Right lobe of liver (tissue), 6 donors: ENCODE results near the gene UNKL. TPM values are rescaled to one million over a fixed set of nuclear protein-coding genes. Genes with fewer than 3 reads are reported as not detected.

Experiments
- ATAC-seq, 4 donors: fragments of 200-7000 bp; cut with Tn5 transposase; one replicate each; pipeline ENCODE4 v1.9.1; 2020; ENCODE audit warnings: mild to moderate bottlenecking in 4 of 4, moderate library complexity in 4 of 4
- DNase-seq, 3 donors: peaks; one replicate each; pipeline ENCODE4 v3.0.0-alpha.2; 2020
- H3K27ac ChIP-seq, 3 donors: fragments of 200-600 bp; one replicate each; pipeline ENCODE4 v1.8.0; 2022
- H3K27me3 ChIP-seq, 2 donors: fragments of 200-600 bp; one replicate each; pipeline ENCODE4 v1.8.0; 2022
- H3K36me3 ChIP-seq, 4 donors: fragments of 200-600 bp; sonication (generic) in 1 of 4; one replicate each; pipeline versions ENCODE4 v1.5.1 to v1.8.0; 2017 to 2022; ENCODE audit warnings: control low read depth in 1 of 4
- H3K4me1 ChIP-seq, 4 donors: fragments of 200-600 bp; sonication (generic) in 1 of 4; one replicate each; pipeline versions ENCODE4 v1.5.1 to v1.8.0; 2017 to 2022; ENCODE audit warnings: control low read depth in 1 of 4
- H3K4me3 ChIP-seq, 3 donors: fragments of 200-600 bp; one replicate each; pipeline ENCODE4 v1.8.0; 2022
- H3K9me3 ChIP-seq, 4 donors: fragments of 200-600 bp; sonication (generic) in 1 of 4; one replicate each; pipeline versions ENCODE4 v1.5.1 to v1.8.0; 2017 to 2022; ENCODE audit warnings: control low read depth in 1 of 4
- POLR2A ChIP-seq: fragments of 450-650 bp; IDR thresholded peaks from one replicate; pipeline ENCODE4 v1.6.1; 2017; ENCODE audit warnings: antibody characterized with exemption, mild to moderate bottlenecking
- WGBS: methylation state at CpG from one replicate; pipeline ENCODE4 v1.1.6; 2018; ENCODE audit warnings: low coverage, low lambda C conversion rate; ENCODE audit not compliant: insufficient coverage; ENCODE audit errors: missing lambda C conversion rate; 5-methylcytosine and 5-hydroxymethylcytosine counted together
- intact Hi-C, 2 donors: fragments of 100-400 bp; cut with DNase I; formaldehyde crosslinking; loops; one replicate each; pipeline versions ENCODE4 v1.11.2 to v1.14.1; 2022
- total RNA-seq, 6 experiments: library from RNA; depleted of rRNA in 2 of 6; stranded (reverse); fragments of >200 nt in 2 of 6; fragmentation: NEBNext Ultra II Directional in 3 of 6; extraction: Animal tissue kit (Norgen Biotek cat#: 25700) in 3 of 6; gene quantifications; one replicate each; pipeline versions ENCODE4 v1.1.0 to v1.2.4, GENCODE V29; 2016 to 2023
- TF ChIP-seq, protein P1 (sequence below), 4 donors: fragments of 200-600 bp in 3 of 4; fragments of 450-650 bp in 1 of 4; IDR thresholded peaks; one replicate each; pipeline versions ENCODE4 v1.5.1 to v1.8.0; 2016 to 2022; ENCODE audit warnings: antibody characterized with exemption in 4 of 4, mild to moderate bottlenecking in 2 of 4
- donor health status: DM: no; HTN: yes; CAD: no.
- donor health status: DM: no; HTN: no; CAD: no.
- donor health status: DM: no; HTN: no; CAD: no.
- donor health status: DM: no; HTN: yes; CAD: no.
- donor health status: DM: no; HTN: yes; CAD: no.

Gene UNKL
- total RNA-seq, 6 experiments from 2014 or later = 9.0 to 14.2 (median 12.0) TPM

DNA sequence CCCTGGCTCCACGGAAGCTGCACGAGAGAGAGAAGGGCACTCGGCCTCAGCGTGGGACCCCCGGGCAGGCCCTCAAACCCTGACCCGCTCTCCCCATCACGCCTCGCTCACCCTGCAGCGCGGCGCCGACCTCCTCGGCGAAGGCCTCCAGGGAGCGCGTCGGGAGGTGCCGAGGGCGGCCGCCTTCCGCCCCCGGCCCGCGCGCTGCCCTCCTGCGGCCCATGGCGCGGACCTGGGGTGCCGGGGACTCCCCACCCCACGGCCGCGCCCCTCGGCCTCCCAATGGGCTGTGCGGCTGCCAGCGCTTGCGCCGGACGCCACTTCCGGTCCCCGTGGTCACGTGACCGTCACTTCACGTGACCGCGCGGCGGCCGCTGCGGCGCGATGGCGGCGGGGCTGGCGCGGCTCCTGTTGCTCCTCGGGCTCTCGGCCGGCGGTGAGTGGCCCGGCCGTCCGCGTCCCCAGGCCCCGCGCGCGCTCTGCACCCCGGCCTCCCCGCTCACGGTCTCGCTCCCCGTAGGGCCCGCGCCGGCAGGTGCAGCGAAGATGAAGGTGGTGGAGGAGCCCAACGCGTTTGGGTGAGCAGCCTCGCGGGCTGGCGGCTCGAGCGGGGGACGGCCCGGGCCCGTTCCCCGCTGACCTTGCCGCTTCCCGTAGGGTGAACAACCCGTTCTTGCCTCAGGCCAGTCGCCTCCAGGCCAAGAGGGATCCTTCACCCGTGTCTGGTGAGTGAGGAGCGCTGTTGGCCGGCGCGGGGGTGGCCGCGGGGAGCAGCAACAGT lies 62.7 kb downstream of the UNKL start, which contains the start of the genes GNPTG and TSR3:
Gene GNPTG, plus strand, starts transcription at position 350 of the 781 bp plus-strand sequence. Its CDS starts 35 bp downstream, at position 385.
Gene TSR3, minus strand, starts transcription at position 297 of the 781 bp plus-strand sequence. Its CDS starts 74 bp downstream, at position 223.
- H3K27ac ChIP-seq = peak within 1 kb of the TSS; percentile 40 to 65 (median 57)
- intact Hi-C loops = no loop called here
- ATAC-seq (peak; percentile 64 to 86 (median 78)), DNase-seq (peak; percentile 83 to 88 (median 88))
- peak within 1 kb of the TSS; percentile 98 to 100 (median 100) for H3K4me3 ChIP-seq
- H3K36me3 ChIP-seq = no peaks in the 10 kb centered on the region
- H3K27me3 ChIP-seq = no peaks in the 10 kb centered on the region
- H3K9me3 ChIP-seq = no peaks in the 10 kb centered on the region
- TF ChIP-seq, protein P1, sequence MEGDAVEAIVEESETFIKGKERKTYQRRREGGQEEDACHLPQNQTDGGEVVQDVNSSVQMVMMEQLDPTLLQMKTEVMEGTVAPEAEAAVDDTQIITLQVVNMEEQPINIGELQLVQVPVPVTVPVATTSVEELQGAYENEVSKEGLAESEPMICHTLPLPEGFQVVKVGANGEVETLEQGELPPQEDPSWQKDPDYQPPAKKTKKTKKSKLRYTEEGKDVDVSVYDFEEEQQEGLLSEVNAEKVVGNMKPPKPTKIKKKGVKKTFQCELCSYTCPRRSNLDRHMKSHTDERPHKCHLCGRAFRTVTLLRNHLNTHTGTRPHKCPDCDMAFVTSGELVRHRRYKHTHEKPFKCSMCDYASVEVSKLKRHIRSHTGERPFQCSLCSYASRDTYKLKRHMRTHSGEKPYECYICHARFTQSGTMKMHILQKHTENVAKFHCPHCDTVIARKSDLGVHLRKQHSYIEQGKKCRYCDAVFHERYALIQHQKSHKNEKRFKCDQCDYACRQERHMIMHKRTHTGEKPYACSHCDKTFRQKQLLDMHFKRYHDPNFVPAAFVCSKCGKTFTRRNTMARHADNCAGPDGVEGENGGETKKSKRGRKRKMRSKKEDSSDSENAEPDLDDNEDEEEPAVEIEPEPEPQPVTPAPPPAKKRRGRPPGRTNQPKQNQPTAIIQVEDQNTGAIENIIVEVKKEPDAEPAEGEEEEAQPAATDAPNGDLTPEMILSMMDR (IDR thresholded peaks at IDR 0.05) = no peak
- TF ChIP-seq POLR2A = peak; percentile 62
- peaks cover 0 to 26% (median 12%) of the 10 kb centered on the region in 4 donors for H3K4me1 ChIP-seq
- 0% methylated on average over 9 of the region's 98 CpGs for WGBS

- H3K9me3 ChIP-seq = no peaks in the 10 kb centered on the region
- H3K4me1 ChIP-seq = peaks cover 0 to 26% (median 12%) of the 10 kb centered on the region in 4 donors
- ATAC-seq (no peak), DNase-seq (no peak)
- no peaks in the 10 kb centered on the region for H3K27me3 ChIP-seq
- peak overlapping the region; percentile 40 to 65 (median 57) for H3K27ac ChIP-seq
- H3K36me3 ChIP-seq = no peaks in the 10 kb centered on the region
- intact Hi-C loops = no loop called here
- TF ChIP-seq POLR2A = no peak
- TF ChIP-seq, protein P1 (IDR thresholded peaks at IDR 0.05) = no peak
- H3K4me3 ChIP-seq = peak overlapping the region; percentile 98 to 100 (median 100)
- 0% methylated on average over 8 of the region's 35 CpGs for WGBS
These were observed 63.3 kb downstream of the UNKL start for GRCh38 chr16:1351215-1351581.

GRCh38 chr16:1350691-1351090 lies 63.8 kb downstream of the UNKL start:
- no peak for TF ChIP-seq POLR2A
- TF ChIP-seq, protein P1 (IDR thresholded peaks at IDR 0.05) = no peak
- intact Hi-C loops = no loop called here
- no CpG with 5 or more reads among the region's 19 CpGs for WGBS
- Histone ChIP-seq H3K36me3 (no peaks in the 10 kb centered on the region), H3K4me3 (peak overlapping the region; percentile 98 to 100 (median 100)), H3K9me3 (no peaks in the 10 kb centered on the region), H3K27ac (no peak overlapping the region), H3K27me3 (no peaks in the 10 kb centered on the region), H3K4me1 (peaks cover 0 to 26% (median 12%) of the 10 kb centered on the region in 4 donors)
- DNase-seq (no peak), ATAC-seq (no peak)

GRCh38 chr16:1349951-1350350 lies 64.6 kb downstream of the UNKL start:
- H3K4me3 ChIP-seq = no peak overlapping the region
- TF ChIP-seq, protein P1 (IDR thresholded peaks at IDR 0.05) = no peak
- TF ChIP-seq POLR2A = no peak
- peaks cover 0 to 26% (median 12%) of the 10 kb centered on the region in 4 donors for H3K4me1 ChIP-seq
- no peak overlapping the region for H3K27ac ChIP-seq
- DNase-seq (no peak), ATAC-seq (no peak)
- H3K27me3 ChIP-seq = no peaks in the 10 kb centered on the region
- intact Hi-C loops = no loop called here
- no peaks in the 10 kb centered on the region for H3K36me3 ChIP-seq
- H3K9me3 ChIP-seq = no peaks in the 10 kb centered on the region
- 76% methylated on average over 5 of the region's 17 CpGs for WGBS
